Neural cell (in vitro differentiated cells): ENCODE results near the gene KCTD19. TPM values are rescaled to one million over a fixed set of nuclear protein-coding genes. Genes with fewer than 3 reads are reported as not detected.

ENCODE experiments used
- H2AFZ ChIP-seq: fragments of 200-600, 300-800 bp; sonication (generic), shearing (Covaris generic); 2 replicates; pipeline ENCODE4 v1.6.0; 2014; ENCODE audit warnings: low read depth, mild to moderate bottlenecking, antibody characterized with exemption, low read length, moderate library complexity
- H3F3A ChIP-seq: fragments of 200-600 bp; shearing (Covaris generic); 2 replicates; pipeline ENCODE4 v1.6.1; 2016; ENCODE audit warnings: mild to moderate bottlenecking, moderate library complexity, mixed read lengths, antibody characterized with exemption, low read length; ENCODE audit not compliant: insufficient read depth, poor library complexity, severe bottlenecking
- H3K27ac ChIP-seq: fragments of 200-600, 300-800 bp; sonication (generic), shearing (Covaris generic); 2 replicates; pipeline ENCODE4 v1.5.1; 2014; ENCODE audit warnings: mild to moderate bottlenecking, low read length, moderate library complexity
- H3K27me3 ChIP-seq: fragments of 300-800, 200-600 bp; sonication (generic), shearing (Covaris generic); 2 replicates; pipeline ENCODE4 v1.6.0; 2014; ENCODE audit warnings: mild to moderate bottlenecking, low read depth, low read length, moderate library complexity; ENCODE audit not compliant: insufficient read depth
- H3K36me3 ChIP-seq: fragments of 300-800, 200-600 bp; sonication (generic), shearing (Covaris generic); 2 replicates; pipeline ENCODE4 v1.5.1; 2014; ENCODE audit warnings: mild to moderate bottlenecking, antibody characterized with exemption, low read length, moderate library complexity; ENCODE audit not compliant: insufficient read depth
- H3K4me2 ChIP-seq: fragments of 300-800, 200-600 bp; sonication (generic), shearing (Covaris generic); 2 replicates; pipeline ENCODE4 v1.6.0; 2014; ENCODE audit warnings: mild to moderate bottlenecking, low read length
- H3K4me3 ChIP-seq: fragments of 300-800, 200-600 bp; sonication (generic), shearing (Covaris generic); 2 replicates; pipeline ENCODE4 v1.5.1; 2014; ENCODE audit warnings: mild to moderate bottlenecking, low read length, moderate library complexity
- H3K79me2 ChIP-seq: fragments of 200-600 bp; shearing (Covaris generic); replicated peaks from 2 replicates; pipeline ENCODE4 v1.6.0; 2014; ENCODE audit warnings: mild to moderate bottlenecking, low read length, moderate library complexity; ENCODE audit not compliant: insufficient read depth
- H3K9ac ChIP-seq: fragments of 300-800, 200-600 bp; sonication (generic), shearing (Covaris generic); 2 replicates; pipeline ENCODE4 v1.6.1; 2016; ENCODE audit warnings: mild to moderate bottlenecking, low read length, mixed read lengths
- H3K9me2 ChIP-seq: fragments of 200-600 bp; shearing (Covaris generic); 2 replicates; pipeline ENCODE4 v1.6.1; 2016; ENCODE audit warnings: mild to moderate bottlenecking, low read length, mixed read lengths; ENCODE audit not compliant: insufficient read depth
- H3K9me3 ChIP-seq: fragments of 200-600, 300-800 bp; sonication (generic), shearing (Covaris generic); 2 replicates; pipeline ENCODE4 v1.6.1; 2016; ENCODE audit warnings: mild to moderate bottlenecking, mixed run types, low read length, moderate library complexity, mixed read lengths
- H4K20me1 ChIP-seq: fragments of 200-600 bp; shearing (Covaris generic); 2 replicates; pipeline ENCODE4 v1.6.1; 2016; ENCODE audit warnings: mild to moderate bottlenecking, mixed run types; ENCODE audit not compliant: insufficient read depth
- EP300 ChIP-seq: fragments of 450-650 bp; conservative IDR thresholded peaks from 2 replicates; pipeline ENCODE4 v1.6.1; 2014; ENCODE audit warnings: antibody characterized with exemption, mild to moderate bottlenecking, moderate library complexity; ENCODE audit not compliant: poor library complexity, severe bottlenecking
- EZH2 ChIP-seq: fragments of 200-600, 300-800 bp; shearing (Covaris generic), sonication (generic); IDR thresholded peaks from 2 replicates; pipeline ENCODE4 v1.6.1; 2014; ENCODE audit warnings: antibody characterized with exemption, low read length, borderline replicate concordance, mild to moderate bottlenecking; ENCODE audit not compliant: insufficient read depth, poor library complexity, severe bottlenecking
- MXI1 ChIP-seq: fragments of 450-650 bp; conservative IDR thresholded peaks from 2 replicates; pipeline ENCODE4 v1.6.1; 2014; ENCODE audit warnings: antibody characterized with exemption, mild to moderate bottlenecking; ENCODE audit not compliant: poor library complexity, severe bottlenecking
- POLR2AphosphoS5 ChIP-seq: IDR thresholded peaks from 2 replicates; pipeline ENCODE4 v1.6.1; 2012
- RAD21 ChIP-seq: fragments of 450-650 bp; conservative IDR thresholded peaks from 2 replicates; pipeline ENCODE4 v1.6.1; 2014; ENCODE audit warnings: antibody characterized with exemption, mild to moderate bottlenecking, moderate library complexity
- SMC3 ChIP-seq: fragments of 450-650 bp; conservative IDR thresholded peaks from 2 replicates; pipeline ENCODE4 v1.6.1; 2014; ENCODE audit warnings: antibody characterized with exemption, mild to moderate bottlenecking, moderate library complexity; ENCODE audit not compliant: poor library complexity
- TAF1 ChIP-seq: IDR thresholded peaks from 2 replicates; pipeline ENCODE4 v1.6.1; 2012; ENCODE audit warnings: low read depth
- polyA plus RNA-seq: library from polyadenylated mRNA; depleted of rRNA; stranded (reverse); fragments of >200 nt; gene quantifications from 2 replicates; pipeline ENCODE4 v1.2.3, GENCODE V29; 2014
- TF ChIP-seq, protein P1 (sequence below): IDR thresholded peaks from 2 replicates; pipeline ENCODE4 v1.6.1; 2012; ENCODE audit warnings: borderline replicate concordance
- TF ChIP-seq, protein P2 (sequence below): fragments of 450-650 bp; IDR thresholded peaks from 2 replicates; pipeline ENCODE4 v1.5.1; 2014; ENCODE audit warnings: antibody characterized with exemption, mild to moderate bottlenecking, moderate library complexity; ENCODE audit not compliant: poor library complexity, severe bottlenecking

KCTD19 gene
- polyA plus RNA-seq, 1 donor from 2014 or later: 0.45 TPM

DNA sequence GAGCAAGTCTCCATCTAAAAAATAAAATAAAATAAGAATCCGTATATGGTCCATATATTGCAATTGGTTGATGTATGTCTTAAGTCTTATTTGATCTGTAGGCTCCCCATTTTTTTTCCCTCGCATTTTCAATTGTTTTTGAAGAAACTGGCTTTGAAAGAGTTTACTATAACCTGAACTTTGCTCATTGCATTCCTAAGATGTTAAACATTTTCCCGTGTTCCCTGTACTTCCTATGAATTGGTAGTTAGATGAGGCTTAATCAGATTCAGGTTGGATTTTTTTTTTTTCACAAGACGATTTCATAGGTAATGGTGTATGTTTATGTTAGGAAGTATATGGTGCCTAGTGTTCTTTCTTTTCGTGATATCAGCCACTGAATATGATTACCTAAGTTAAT lies 3.4 kb upstream of the KCTD19 start:
- no peaks in the 10 kb centered on the region for H4K20me1 ChIP-seq
- no peaks in the 10 kb centered on the region for H3K79me2 ChIP-seq
- no peak overlapping the region for H3K9ac ChIP-seq
- no peaks in the 10 kb centered on the region for H3K9me3 ChIP-seq
- no peaks in the 10 kb centered on the region for H3K36me3 ChIP-seq
- no peak overlapping the region for H3K4me2 ChIP-seq
- no peaks in the 10 kb centered on the region for H3K9me2 ChIP-seq
- no peaks in the 10 kb centered on the region for H3F3A ChIP-seq
- no peak for TF ChIP-seq EZH2
- no peak for TF ChIP-seq EP300
- TF ChIP-seq, protein P1, sequence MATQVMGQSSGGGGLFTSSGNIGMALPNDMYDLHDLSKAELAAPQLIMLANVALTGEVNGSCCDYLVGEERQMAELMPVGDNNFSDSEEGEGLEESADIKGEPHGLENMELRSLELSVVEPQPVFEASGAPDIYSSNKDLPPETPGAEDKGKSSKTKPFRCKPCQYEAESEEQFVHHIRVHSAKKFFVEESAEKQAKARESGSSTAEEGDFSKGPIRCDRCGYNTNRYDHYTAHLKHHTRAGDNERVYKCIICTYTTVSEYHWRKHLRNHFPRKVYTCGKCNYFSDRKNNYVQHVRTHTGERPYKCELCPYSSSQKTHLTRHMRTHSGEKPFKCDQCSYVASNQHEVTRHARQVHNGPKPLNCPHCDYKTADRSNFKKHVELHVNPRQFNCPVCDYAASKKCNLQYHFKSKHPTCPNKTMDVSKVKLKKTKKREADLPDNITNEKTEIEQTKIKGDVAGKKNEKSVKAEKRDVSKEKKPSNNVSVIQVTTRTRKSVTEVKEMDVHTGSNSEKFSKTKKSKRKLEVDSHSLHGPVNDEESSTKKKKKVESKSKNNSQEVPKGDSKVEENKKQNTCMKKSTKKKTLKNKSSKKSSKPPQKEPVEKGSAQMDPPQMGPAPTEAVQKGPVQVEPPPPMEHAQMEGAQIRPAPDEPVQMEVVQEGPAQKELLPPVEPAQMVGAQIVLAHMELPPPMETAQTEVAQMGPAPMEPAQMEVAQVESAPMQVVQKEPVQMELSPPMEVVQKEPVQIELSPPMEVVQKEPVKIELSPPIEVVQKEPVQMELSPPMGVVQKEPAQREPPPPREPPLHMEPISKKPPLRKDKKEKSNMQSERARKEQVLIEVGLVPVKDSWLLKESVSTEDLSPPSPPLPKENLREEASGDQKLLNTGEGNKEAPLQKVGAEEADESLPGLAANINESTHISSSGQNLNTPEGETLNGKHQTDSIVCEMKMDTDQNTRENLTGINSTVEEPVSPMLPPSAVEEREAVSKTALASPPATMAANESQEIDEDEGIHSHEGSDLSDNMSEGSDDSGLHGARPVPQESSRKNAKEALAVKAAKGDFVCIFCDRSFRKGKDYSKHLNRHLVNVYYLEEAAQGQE: no peak
- TF ChIP-seq POLR2AphosphoS5: no peak
- TF ChIP-seq RAD21: no peak
- TF ChIP-seq SMC3: no peak
- TF ChIP-seq, protein P2, sequence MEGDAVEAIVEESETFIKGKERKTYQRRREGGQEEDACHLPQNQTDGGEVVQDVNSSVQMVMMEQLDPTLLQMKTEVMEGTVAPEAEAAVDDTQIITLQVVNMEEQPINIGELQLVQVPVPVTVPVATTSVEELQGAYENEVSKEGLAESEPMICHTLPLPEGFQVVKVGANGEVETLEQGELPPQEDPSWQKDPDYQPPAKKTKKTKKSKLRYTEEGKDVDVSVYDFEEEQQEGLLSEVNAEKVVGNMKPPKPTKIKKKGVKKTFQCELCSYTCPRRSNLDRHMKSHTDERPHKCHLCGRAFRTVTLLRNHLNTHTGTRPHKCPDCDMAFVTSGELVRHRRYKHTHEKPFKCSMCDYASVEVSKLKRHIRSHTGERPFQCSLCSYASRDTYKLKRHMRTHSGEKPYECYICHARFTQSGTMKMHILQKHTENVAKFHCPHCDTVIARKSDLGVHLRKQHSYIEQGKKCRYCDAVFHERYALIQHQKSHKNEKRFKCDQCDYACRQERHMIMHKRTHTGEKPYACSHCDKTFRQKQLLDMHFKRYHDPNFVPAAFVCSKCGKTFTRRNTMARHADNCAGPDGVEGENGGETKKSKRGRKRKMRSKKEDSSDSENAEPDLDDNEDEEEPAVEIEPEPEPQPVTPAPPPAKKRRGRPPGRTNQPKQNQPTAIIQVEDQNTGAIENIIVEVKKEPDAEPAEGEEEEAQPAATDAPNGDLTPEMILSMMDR: no peak
- TF ChIP-seq TAF1: no peak
- TF ChIP-seq MXI1: no peak
- H2AFZ ChIP-seq: no peak overlapping the region
- H3K27me3 ChIP-seq: peaks cover 3% of the 10 kb centered on the region
- H3K27ac ChIP-seq: no peak overlapping the region
- no peak overlapping the region for H3K4me3 ChIP-seq

DNA sequence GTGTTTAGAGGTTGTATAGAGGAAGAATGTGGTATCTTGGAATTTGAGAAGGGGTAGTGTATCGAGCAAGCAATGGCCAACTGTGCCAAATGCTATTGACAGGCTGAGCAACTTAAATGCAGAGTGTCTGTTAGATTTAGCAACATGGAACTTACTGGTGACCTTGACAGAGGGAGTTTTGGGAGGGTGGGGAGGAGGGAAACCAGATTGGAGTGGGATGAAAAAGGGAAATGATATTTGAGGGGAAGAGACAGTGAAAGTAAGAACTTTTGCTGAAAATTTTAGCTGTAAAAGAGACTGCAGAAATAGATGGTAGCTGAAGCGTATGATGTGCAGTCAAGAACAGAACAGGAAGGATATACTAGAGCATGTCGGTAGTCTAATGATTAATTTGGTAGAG lies 1.2 kb upstream of the KCTD19 start:
- Histone ChIP-seq H3K27me3 (peaks cover 6% of the 10 kb centered on the region), H3K9me3 (no peaks in the 10 kb centered on the region), H3K9me2 (no peaks in the 10 kb centered on the region), H3K79me2 (no peaks in the 10 kb centered on the region), H3K9ac (no peak overlapping the region), H3K27ac (no peak overlapping the region), H2AFZ (no peak overlapping the region), H4K20me1 (no peaks in the 10 kb centered on the region), H3F3A (no peaks in the 10 kb centered on the region), H3K36me3 (no peaks in the 10 kb centered on the region), H3K4me2 (no peak overlapping the region), H3K4me3 (no peak overlapping the region)
- TF ChIP-seq, protein P1: no peak
- no peak for TF ChIP-seq SMC3
- TF ChIP-seq, protein P2: no peak
- no peak for TF ChIP-seq RAD21
- no peak for TF ChIP-seq TAF1
